ENCODE results near the gene SETD2. TPM values are rescaled to one million over a fixed set of nuclear protein-coding genes. Genes with fewer than 3 reads are reported as not detected.
A peak's percentile ranks its signal among the peaks of the same experiment; 100 is the strongest.

The SETD2 gene
- total RNA-seq, 1 donor from 2014 or later: 65.7 TPM

- H3K27ac Mint-ChIP-seq: peak overlapping the region; percentile 80
- H3K27me3 Mint-ChIP-seq: no peaks in the 10 kb centered on the region
- DNase-seq: peak; percentile 69
- peaks cover 77% of the 10 kb centered on the region for H3K4me1 Mint-ChIP-seq
- intact Hi-C loops (cut with micrococcal nuclease): loop anchor here (1.0 kb wide), 1 partner anchor 9 kb away; the partner anchor contains the start of gene NBEAL2
- TF ChIP-seq CTCF (IDR thresholded peaks at IDR 0.05): no peak
- peak; percentile 87 for ATAC-seq (ENCODE audit: low read depth)
- peak overlapping the region; percentile 74 for H3K4me3 Mint-ChIP-seq
- ChIA-PET CTCF (interaction anchor here (1.0 to 1.5 kb wide), 2 partner anchors 78 to 128 kb away, joined by 3 to 6 read pairs; no protein-coding TSS in a partner anchor), POLR2A (interaction anchor here (0.8 to 6.2 kb wide), 6 partner anchors 9 to 35 kb away, joined by 3 to 35 read pairs (median 4); partner anchors contain the start of genes CCDC12 and NBEAL2)
- peaks cover 20% of the 10 kb centered on the region for H3K36me3 Mint-ChIP-seq (ENCODE audit: low read depth)
- H3K9me3 Mint-ChIP-seq: no peaks in the 10 kb centered on the region
Measured at GRCh38 chr3:46987743-46988401, 176.0 kb downstream of the SETD2 start.

- peaks cover 82% of the 10 kb centered on the region for H3K4me1 Mint-ChIP-seq
- CTCF ChIA-PET: interaction anchor here (1.0 to 1.5 kb wide), 2 partner anchors 78 to 128 kb away, joined by 3 to 6 read pairs; no protein-coding TSS in a partner anchor
- no peaks in the 10 kb centered on the region for H3K9me3 Mint-ChIP-seq
- DNase-seq (no peak), ATAC-seq (ENCODE audit: low read depth) (peak; percentile 3)
- peaks cover 18% of the 10 kb centered on the region for H3K36me3 Mint-ChIP-seq (ENCODE audit: low read depth)
- intact Hi-C loops (cut with micrococcal nuclease): loop anchor here (1.0 kb wide), 1 partner anchor 8 kb away; the partner anchor contains the start of gene NBEAL2
- H3K4me3 Mint-ChIP-seq: peak overlapping the region; percentile 74
- peak overlapping the region; percentile 80 for H3K27ac Mint-ChIP-seq
- H3K27me3 Mint-ChIP-seq: no peaks in the 10 kb centered on the region
- POLR2A ChIA-PET: interaction anchor here (0.6 to 6.2 kb wide), 7 partner anchors 8 to 59 kb away, joined by 3 to 35 read pairs (median 4); partner anchors contain the start of genes CCDC12 and NBEAL2
- TF ChIP-seq CTCF (IDR thresholded peaks at IDR 0.05): no peak
Measured at GRCh38 chr3:46987319-46987742, 176.6 kb downstream of the SETD2 start.

GRCh38 chr3:46986782-46987310, 177.1 kb downstream of the SETD2 start:
- H3K27me3 Mint-ChIP-seq: no peaks in the 10 kb centered on the region
- DNase-seq: no peak
- ChIA-PET POLR2A (interaction anchor here (0.6 to 6.2 kb wide), 7 partner anchors 8 to 59 kb away, joined by 3 to 35 read pairs (median 4); partner anchors contain the start of genes CCDC12 and NBEAL2), CTCF (interaction anchor here (1.0 to 1.5 kb wide), 2 partner anchors 77 to 127 kb away, joined by 3 to 6 read pairs; no protein-coding TSS in a partner anchor)
- intact Hi-C loops (cut with micrococcal nuclease): loop anchor here (1.0 kb wide), 1 partner anchor 8 kb away; the partner anchor contains the start of gene NBEAL2
- peak overlapping the region; percentile 74 for H3K4me3 Mint-ChIP-seq
- H3K36me3 Mint-ChIP-seq (ENCODE audit: low read depth): peaks cover 17% of the 10 kb centered on the region
- H3K27ac Mint-ChIP-seq: peak overlapping the region; percentile 80
- no peaks in the 10 kb centered on the region for H3K9me3 Mint-ChIP-seq
- no peak for ATAC-seq (ENCODE audit: low read depth)
- TF ChIP-seq CTCF (IDR thresholded peaks at IDR 0.05): no peak
- H3K4me1 Mint-ChIP-seq: peaks cover 82% of the 10 kb centered on the region

GRCh38 chr3:46986055-46986730, 177.7 kb downstream of the SETD2 start:
- ChIA-PET CTCF (interaction anchor here (0.6 kb wide), 1 partner anchor 11 kb away, joined by 5 read pairs; no protein-coding TSS in a partner anchor), POLR2A (interaction anchor here (1.7 to 6.2 kb wide), 3 partner anchors 10 to 33 kb away, joined by 3 to 35 read pairs (median 20); partner anchors contain the start of gene CCDC12)
- peaks cover 84% of the 10 kb centered on the region for H3K4me1 Mint-ChIP-seq
- DNase-seq (no peak), ATAC-seq (ENCODE audit: low read depth) (no peak)
- no peaks in the 10 kb centered on the region for H3K27me3 Mint-ChIP-seq
- TF ChIP-seq CTCF (IDR thresholded peaks at IDR 0.05): no peak
- H3K9me3 Mint-ChIP-seq: no peaks in the 10 kb centered on the region
- intact Hi-C loops (cut with micrococcal nuclease): no loop called here
- peak overlapping the region; percentile 80 for H3K27ac Mint-ChIP-seq
- H3K4me3 Mint-ChIP-seq: no peak overlapping the region
- H3K36me3 Mint-ChIP-seq (ENCODE audit: low read depth): peaks cover 17% of the 10 kb centered on the region
